CD4-positive, alpha-beta T cell (primary cell): ENCODE data around the gene VTA1. TPM values are rescaled to one million over a fixed set of nuclear protein-coding genes. Genes with fewer than 3 reads are reported as not detected.

ENCODE experiments used
- ATAC-seq: fragments of 200-7000 bp; cut with Tn5 transposase; one replicate; pipeline ENCODE4 v1.10.0; 2022; ENCODE audit warnings: mild to moderate bottlenecking; ENCODE audit not compliant: poor library complexity
- CTCF ChIA-PET: fragments of 350-600 bp; sonication (Branson Sonifier 250); formaldehyde crosslinking; loops from one replicate; lab custom pipeline; 2021; ENCODE audit warnings: antibody characterized with exemption, inconsistent platforms; lab: Charles Lee
- POLR2A ChIA-PET: fragments of 350-600 bp; sonication (Branson Sonifier 250); formaldehyde crosslinking; loops from one replicate; lab custom pipeline; 2021; ENCODE audit warnings: antibody characterized with exemption, inconsistent platforms; lab: Charles Lee
- DNase-seq, 14 experiments: peaks; one replicate each; pipeline ENCODE4 v3.0.0-alpha.2; 2013 to 2020; ENCODE audit warnings: mixed read lengths in 2 of 14
- H3K27ac ChIP-seq, 2 donors: one replicate each; pipeline versions ENCODE4 v1.5.1 to v1.7.0; 2013; ENCODE audit warnings: low read length in 2 of 2, low read depth in 1 of 2, mild to moderate bottlenecking in 1 of 2
- H3K27me3 ChIP-seq, 2 experiments: 1 replicate in 1 of 2; 2 replicates in 1 of 2; pipeline versions ENCODE4 v1.6.1 to v1.7.0; 2013; ENCODE audit warnings: low read length in 2 of 2, control low read depth in 1 of 2, mild to moderate bottlenecking in 1 of 2, moderate library complexity in 1 of 2; ENCODE audit not compliant: insufficient read depth in 2 of 2, control insufficient read depth in 1 of 2
- H3K36me3 ChIP-seq: one replicate; pipeline ENCODE4 v1.6.1; 2013; ENCODE audit warnings: low read length, control low read depth; ENCODE audit not compliant: insufficient read depth
- H3K4me1 ChIP-seq: one replicate; pipeline ENCODE4 v1.6.1; 2013; ENCODE audit warnings: low read length, control low read depth; ENCODE audit not compliant: insufficient read depth
- H3K4me3 ChIP-seq: one replicate; pipeline ENCODE4 v1.5.1; 2013; ENCODE audit warnings: mild to moderate bottlenecking, low read length, moderate library complexity
- H3K9me3 ChIP-seq, 2 experiments: 1 replicate in 1 of 2; 2 replicates in 1 of 2; pipeline versions ENCODE4 v1.6.1 to v1.7.0; 2013; ENCODE audit warnings: low read length in 2 of 2, mild to moderate bottlenecking in 2 of 2, control low read depth in 1 of 2, moderate library complexity in 1 of 2; ENCODE audit not compliant: control insufficient read depth in 1 of 2, insufficient read depth in 1 of 2
- H3K27ac Mint-ChIP-seq: one replicate; pipeline ENCODE4 v1.8.0; 2020; ENCODE audit warnings: mixed read lengths
- H3K27me3 Mint-ChIP-seq: one replicate; pipeline ENCODE4 v1.8.0; 2021; ENCODE audit warnings: mixed read lengths
- H3K36me3 Mint-ChIP-seq: one replicate; pipeline ENCODE4 v1.8.0; 2021; ENCODE audit warnings: low read depth, mixed read lengths
- H3K4me1 Mint-ChIP-seq: one replicate; pipeline ENCODE4 v1.8.0; 2021; ENCODE audit warnings: low read depth, mixed read lengths
- H3K4me3 Mint-ChIP-seq: one replicate; pipeline ENCODE4 v1.8.0; 2020; ENCODE audit warnings: mild to moderate bottlenecking, mixed read lengths
- H3K9me3 Mint-ChIP-seq: one replicate; pipeline ENCODE4 v1.8.0; 2020; ENCODE audit warnings: mixed read lengths
- intact Hi-C, 2 experiments: fragments of 100-400 bp; cut with DNase I in 1 of 2; cut with micrococcal nuclease in 1 of 2; formaldehyde crosslinking; loops; one replicate each; pipeline versions ENCODE4 v1.15.1 to v1.9.0; 2023 to 2025; cut with DNase I, micrococcal nuclease
- total RNA-seq, 174 experiments: library from RNA in 2 of 174; stranded (reverse) in 2 of 174; gene quantifications; one replicate each; pipeline ENCODE4 v1.2.3 and lab custom pipeline; 2021 to 2026
- TF ChIP-seq, protein P1 (sequence below): fragments of 200-600 bp; IDR thresholded peaks from one replicate; pipeline ENCODE4 v1.8.0; 2022; ENCODE audit warnings: antibody characterized with exemption, mild to moderate bottlenecking

The VTA1 gene
- total RNA-seq, 2 experiments from 2014 or later = 13.5 to 18.0 TPM

DNA sequence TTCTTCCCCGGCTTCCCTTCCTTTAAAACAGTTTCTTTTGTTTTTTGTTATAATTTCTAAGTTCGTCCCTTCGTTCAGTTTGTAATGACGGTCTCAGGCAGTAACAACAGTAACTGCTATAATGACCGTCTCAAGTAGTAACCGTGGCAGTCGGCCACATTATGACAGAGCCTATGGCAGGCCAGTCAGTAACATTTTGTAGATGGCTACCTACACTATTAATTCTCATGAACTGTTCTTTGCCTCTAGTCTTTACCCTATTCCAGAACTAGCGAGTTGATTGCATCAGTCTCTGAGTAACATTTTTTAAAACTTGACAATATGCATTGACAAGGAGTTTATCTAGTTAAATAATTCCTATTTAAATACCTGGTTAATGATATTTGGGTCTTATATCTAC lies 111.7 kb downstream of the VTA1 start:
- no peaks in the 10 kb centered on the region for H3K9me3 Mint-ChIP-seq
- no peaks in the 10 kb centered on the region for H3K4me1 ChIP-seq
- ATAC-seq = no peak
- ChIA-PET CTCF (no interaction called here), POLR2A (no interaction called here)
- no peaks in the 10 kb centered on the region for H3K4me1 Mint-ChIP-seq
- DNase-seq = no peak
- intact Hi-C loops = no loop called here
- no peaks in the 10 kb centered on the region for H3K9me3 ChIP-seq
- no peak overlapping the region for H3K27ac ChIP-seq
- no peaks in the 10 kb centered on the region for H3K27me3 ChIP-seq
- H3K27ac Mint-ChIP-seq = no peak overlapping the region
- no peaks in the 10 kb centered on the region for H3K36me3 ChIP-seq
- H3K4me3 Mint-ChIP-seq = no peak overlapping the region
- peaks cover 6% of the 10 kb centered on the region for H3K27me3 Mint-ChIP-seq
- TF ChIP-seq, protein P1, sequence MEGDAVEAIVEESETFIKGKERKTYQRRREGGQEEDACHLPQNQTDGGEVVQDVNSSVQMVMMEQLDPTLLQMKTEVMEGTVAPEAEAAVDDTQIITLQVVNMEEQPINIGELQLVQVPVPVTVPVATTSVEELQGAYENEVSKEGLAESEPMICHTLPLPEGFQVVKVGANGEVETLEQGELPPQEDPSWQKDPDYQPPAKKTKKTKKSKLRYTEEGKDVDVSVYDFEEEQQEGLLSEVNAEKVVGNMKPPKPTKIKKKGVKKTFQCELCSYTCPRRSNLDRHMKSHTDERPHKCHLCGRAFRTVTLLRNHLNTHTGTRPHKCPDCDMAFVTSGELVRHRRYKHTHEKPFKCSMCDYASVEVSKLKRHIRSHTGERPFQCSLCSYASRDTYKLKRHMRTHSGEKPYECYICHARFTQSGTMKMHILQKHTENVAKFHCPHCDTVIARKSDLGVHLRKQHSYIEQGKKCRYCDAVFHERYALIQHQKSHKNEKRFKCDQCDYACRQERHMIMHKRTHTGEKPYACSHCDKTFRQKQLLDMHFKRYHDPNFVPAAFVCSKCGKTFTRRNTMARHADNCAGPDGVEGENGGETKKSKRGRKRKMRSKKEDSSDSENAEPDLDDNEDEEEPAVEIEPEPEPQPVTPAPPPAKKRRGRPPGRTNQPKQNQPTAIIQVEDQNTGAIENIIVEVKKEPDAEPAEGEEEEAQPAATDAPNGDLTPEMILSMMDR = no peak
- no peaks in the 10 kb centered on the region for H3K36me3 Mint-ChIP-seq
- no peak overlapping the region for H3K4me3 ChIP-seq

DNA sequence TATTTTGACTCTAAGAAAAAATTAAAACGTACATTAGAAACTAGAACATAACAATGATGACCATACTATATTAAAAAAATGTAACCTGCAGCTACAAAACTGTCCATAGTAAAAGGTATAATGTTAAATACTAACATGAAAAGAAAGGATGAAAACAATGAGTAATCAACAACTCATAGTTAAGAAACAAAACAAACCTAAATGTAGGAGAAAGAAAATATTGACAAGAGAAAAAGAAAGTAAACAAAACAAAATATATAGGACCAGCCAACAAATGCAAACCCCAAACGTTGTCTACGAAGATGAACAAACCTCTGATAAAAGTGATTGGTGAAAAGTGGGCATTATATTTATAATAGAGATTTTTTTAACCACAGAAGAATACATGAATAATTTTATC lies 113.7 kb downstream of the VTA1 start:
- Histone ChIP-seq H3K4me1 (no peaks in the 10 kb centered on the region), H3K9me3 (no peaks in the 10 kb centered on the region), H3K36me3 (no peaks in the 10 kb centered on the region), H3K27ac (no peak overlapping the region), H3K4me3 (no peak overlapping the region), H3K27me3 (no peaks in the 10 kb centered on the region)
- Mint-ChIP-seq H3K4me1 (no peaks in the 10 kb centered on the region), H3K36me3 (no peaks in the 10 kb centered on the region), H3K9me3 (no peaks in the 10 kb centered on the region), H3K27ac (no peak overlapping the region), H3K4me3 (no peak overlapping the region), H3K27me3 (peaks cover 6% of the 10 kb centered on the region)
- DNase-seq (no peak), ATAC-seq (no peak)
- intact Hi-C loops = no loop called here
- TF ChIP-seq, protein P1 = no peak
- POLR2A ChIA-PET = no interaction called here
- CTCF ChIA-PET = interaction anchor here (0.6 kb wide), 1 partner anchor 113 kb away, joined by 3 read pairs; no protein-coding TSS in a partner anchor

DNA sequence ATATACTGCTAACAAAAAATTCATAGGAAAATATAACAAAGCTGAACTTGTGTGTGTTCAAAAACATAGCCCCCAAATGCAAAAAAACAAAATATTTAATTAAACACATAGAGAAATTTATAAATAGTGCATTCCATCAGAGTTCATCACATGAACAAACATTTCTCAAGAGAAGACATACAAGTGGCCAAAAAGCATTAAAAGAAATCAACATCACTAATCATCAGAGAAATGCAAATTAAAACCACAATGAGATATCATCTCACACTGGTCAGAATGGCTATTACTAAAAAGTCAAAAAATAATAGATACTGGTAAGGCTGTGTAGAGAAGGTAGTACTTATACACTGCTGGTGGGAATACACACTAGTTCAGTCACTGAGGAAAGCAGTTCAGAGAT lies 115.2 kb downstream of the VTA1 start:
- H3K9me3 Mint-ChIP-seq = no peaks in the 10 kb centered on the region

More for the DNA sequence above, 115.2 kb downstream of the VTA1 start:
- peaks cover 6% of the 10 kb centered on the region for H3K27me3 Mint-ChIP-seq
- ATAC-seq (no peak), DNase-seq (no peak)
- H3K4me1 Mint-ChIP-seq = no peaks in the 10 kb centered on the region
- no peak overlapping the region for H3K4me3 ChIP-seq
- no peak overlapping the region for H3K4me3 Mint-ChIP-seq
- POLR2A ChIA-PET = no interaction called here
- H3K27ac Mint-ChIP-seq = no peak overlapping the region
- H3K27me3 ChIP-seq = no peaks in the 10 kb centered on the region
- no peaks in the 10 kb centered on the region for H3K4me1 ChIP-seq
- no peaks in the 10 kb centered on the region for H3K36me3 ChIP-seq
- no peaks in the 10 kb centered on the region for H3K9me3 ChIP-seq
- TF ChIP-seq, protein P1 = no peak
- CTCF ChIA-PET = no interaction called here
- H3K36me3 Mint-ChIP-seq = no peaks in the 10 kb centered on the region
- no peak overlapping the region for H3K27ac ChIP-seq
- intact Hi-C loops = no loop called here
